Stimulated activated CD4-positive, alpha-beta T cell treated with anti-CD3 and anti-CD28 coated beads, TNF-alpha, amount 100 ng/mL, for 1 hour (primary cell): ENCODE data around the gene SV2C.

Experiments used
- DNase-seq, 3 donors: peaks; one replicate each; pipeline ENCODE4 v3.0.0-alpha.2; 2020; ENCODE audit warnings: low read depth in 3 of 3, low spot score in 1 of 3

SV2C gene

DNA sequence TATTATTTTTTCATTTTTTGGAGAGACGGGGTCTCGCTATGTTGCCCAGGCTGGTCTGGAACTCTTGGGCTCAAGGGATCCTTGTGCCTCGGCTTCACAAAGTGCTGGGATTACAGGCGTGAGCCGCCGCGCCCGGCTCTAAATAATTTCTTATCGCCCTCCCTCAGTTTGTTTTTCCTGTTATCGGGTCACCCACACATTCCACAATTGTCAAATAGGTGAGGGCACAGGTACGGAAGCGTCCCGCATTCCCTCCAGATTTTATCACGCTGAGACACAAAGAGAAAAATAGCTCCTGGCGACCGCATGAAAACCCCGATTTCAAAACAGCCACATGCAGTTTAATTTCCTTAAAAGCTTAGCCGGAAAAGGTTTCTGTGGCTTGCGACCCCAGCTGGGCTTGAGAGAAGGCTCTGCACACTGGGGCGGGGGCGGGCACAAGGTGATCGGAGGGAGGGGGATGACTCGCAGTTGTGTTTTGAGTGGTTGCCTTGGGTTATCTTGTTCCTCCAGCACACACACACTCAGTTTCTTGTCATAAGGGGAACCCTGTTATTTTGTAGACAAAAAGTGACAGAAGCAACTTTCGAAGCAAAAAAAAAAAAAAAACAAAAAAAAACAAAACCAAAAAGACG is 319.2 kb downstream of the SV2C start:
- DNase-seq: peak; percentile 35 to 48 (median 40)

GRCh38 chr5:76402886-76403765 is 319.9 kb downstream of the SV2C start, which contains the start of gene IQGAP2:
Gene IQGAP2 (plus strand): TSS chr5:76403285. CDS start chr5:76403546, 261 bp downstream.
- peak; percentile 46 to 70 (median 65) for DNase-seq
